K562 (cell line): Measurements from ENCODE around the gene RHEBL1. TPM values are rescaled to one million over a fixed set of nuclear protein-coding genes. Genes with fewer than 3 reads are reported as not detected.
A peak's percentile ranks its signal among the peaks of the same experiment; 100 is the strongest.

Source experiments
- ATAC-seq: fragments of 200-7000 bp; cut with Tn5 transposase; 3 replicates; pipeline ENCODE4 v1.9.1; 2020; ENCODE audit warnings: moderate library complexity
- BruUV-seq: library from RNA; stranded (reverse); fragments of 400-500 nt; replicated peaks from 2 replicates; lab custom pipeline; 2021; lab: Mats Ljungman, UMichigan
- CTCF ChIA-PET: fragments of 300-600 bp; formaldehyde crosslinking; extraction: SDS; loops from one replicate; lab custom pipeline; 2021; ENCODE audit warnings: low intra/inter-chr PET ratio; lab: Yijun Ruan, JAX
- POLR2A ChIA-PET: fragments of 300-600, 350-650 bp; sonication (Branson Sonifier 250); formaldehyde crosslinking; extraction: SDS; loops from one replicate; lab custom pipeline; 2021; ENCODE audit warnings: antibody characterized with exemption, inconsistent platforms; lab: Yijun Ruan, JAX
- DNase-seq, 4 experiments: peaks; one replicate each; pipeline versions ENCODE4 v3.0.0 to v3.0.0-alpha.2; 2011 to 2018; ENCODE audit warnings: low spot score in 3 of 4, mixed read lengths in 3 of 4; ENCODE audit errors: extremely low read depth in 1 of 4
- FAIRE-seq: peaks from 2 replicates; lab custom pipeline; 2011; peaks lifted over from hg19 to GRCh38; lab: Jason Lieb, UNC
- H2AFZ ChIP-seq: 2 replicates; pipeline ENCODE4 v1.6.0; 2011; ENCODE audit warnings: low read depth, low read length, control low read depth, inconsistent platforms
- H3K27ac ChIP-seq: fragments of 200-600 bp; 3 replicates; pipeline ENCODE4 v1.8.0; 2011; ENCODE audit warnings: low read depth, mild to moderate bottlenecking, control low read depth, inconsistent platforms, low read length, moderate library complexity, mixed read lengths; ENCODE audit errors: extremely low read depth
- H3K27me3 ChIP-seq, 2 experiments: fragments of 300-600 bp in 1 of 2; 2 replicates in 1 of 2; 3 replicates in 1 of 2; pipeline versions ENCODE4 v1.6.0 to v1.8.0; 2011; ENCODE audit warnings: inconsistent platforms in 2 of 2, low read length in 2 of 2, mild to moderate bottlenecking in 1 of 2, mixed read lengths in 1 of 2, moderate library complexity in 1 of 2; ENCODE audit not compliant: control insufficient read depth in 2 of 2, insufficient read depth in 2 of 2
- H3K36me3 ChIP-seq: fragments of 300-600 bp; 3 replicates; pipeline ENCODE4 v1.8.0; 2011; ENCODE audit warnings: mild to moderate bottlenecking, low read length, inconsistent platforms; ENCODE audit not compliant: control insufficient read depth, insufficient read depth
- H3K4me1 ChIP-seq, 2 experiments: fragments of 200-600 bp in 1 of 2; replicated peaks in 1 of 2; 2 replicates in 1 of 2; 3 replicates in 1 of 2; pipeline versions ENCODE4 v1.5.1 to v1.8.0; 2011; ENCODE audit warnings: inconsistent platforms in 2 of 2, low read length in 2 of 2, mild to moderate bottlenecking in 1 of 2, mixed read lengths in 1 of 2, moderate library complexity in 1 of 2; ENCODE audit not compliant: control insufficient read depth in 2 of 2, insufficient read depth in 2 of 2
- H3K4me2 ChIP-seq: 2 replicates; pipeline ENCODE4 v1.6.1; 2011; ENCODE audit warnings: low read length, control low read depth, inconsistent platforms, mixed read lengths; ENCODE audit not compliant: insufficient read depth
- H3K4me3 ChIP-seq: fragments of 200-600 bp; sonication (generic), shearing (Covaris generic); 2 replicates; pipeline ENCODE4 v1.5.1; 2016; ENCODE audit warnings: control low read depth, inconsistent platforms
- H3K79me2 ChIP-seq: fragments of 200-600 bp; 3 replicates; pipeline ENCODE4 v1.8.0; 2011; ENCODE audit warnings: low read length, inconsistent platforms; ENCODE audit not compliant: control insufficient read depth, insufficient read depth
- H3K9ac ChIP-seq, 2 experiments: 2 replicates each; pipeline versions ENCODE4 v1.6.0 to v1.6.1; 2011; ENCODE audit warnings: low read depth in 2 of 2, low read length in 2 of 2, control low read depth in 1 of 2, inconsistent platforms in 1 of 2, mild to moderate bottlenecking in 1 of 2, mixed read lengths in 1 of 2; ENCODE audit not compliant: insufficient read depth in 1 of 2
- H3K9me1 ChIP-seq: one replicate; pipeline ENCODE4 v1.6.0; 2011; ENCODE audit warnings: inconsistent platforms, mild to moderate bottlenecking, low read length, moderate library complexity; ENCODE audit not compliant: control insufficient read depth, insufficient read depth
- H3K9me3 ChIP-seq: replicated peaks from 2 replicates; pipeline ENCODE4 v1.5.1; 2011; ENCODE audit warnings: low read depth, low read length, inconsistent platforms; ENCODE audit not compliant: control insufficient read depth, insufficient read depth
- H4K20me1 ChIP-seq: replicated peaks from 2 replicates; pipeline ENCODE4 v1.6.1; 2011; ENCODE audit warnings: low read length, inconsistent platforms, mixed read lengths; ENCODE audit not compliant: control insufficient read depth, insufficient read depth
- DMBX1 ChIP-seq: fragments of 250-450 bp; sonication (Bioruptor Pico); IDR thresholded peaks from 2 replicates; pipeline ENCODE4 v1.8.0; 2022; ENCODE audit warnings: inconsistent platforms, mild to moderate bottlenecking, moderate library complexity, borderline replicate concordance
- GABPA ChIP-seq: fragments of 200-800 bp; sonication (Bioruptor generic); conservative IDR thresholded peaks from 2 replicates; pipeline ENCODE4 v1.6.1; 2016; ENCODE audit warnings: low read depth, missing genetic modification characterization, missing compliant biosample characterization
- HDAC1 ChIP-seq, 2 experiments: fragments of 450-650 bp; IDR thresholded peaks; 2 replicates each; pipeline ENCODE4 v1.6.1; 2016 to 2017; ENCODE audit warnings: inconsistent platforms in 1 of 2, mild to moderate bottlenecking in 1 of 2, moderate library complexity in 1 of 2
- PCBP2 ChIP-seq: fragments of 200-400 bp; formaldehyde crosslinking; IDR thresholded peaks from 2 replicates; pipeline ENCODE4 v1.6.1; 2018; ENCODE audit warnings: low read length, low read depth, mild to moderate bottlenecking, moderate library complexity; ENCODE audit not compliant: poor library complexity, severe bottlenecking
- SOX6 ChIP-seq: fragments of 450-650 bp; IDR thresholded peaks from 2 replicates; pipeline ENCODE4 v1.6.1; 2014; ENCODE audit warnings: mild to moderate bottlenecking
- U2AF2 ChIP-seq: fragments of 200-400 bp; formaldehyde crosslinking; optimal IDR thresholded peaks from 2 replicates; pipeline ENCODE3; 2017; ENCODE audit warnings: low read depth, mild to moderate bottlenecking, low read length
- ZC3H4 ChIP-seq: sonication (generic); formaldehyde crosslinking; IDR thresholded peaks from 2 replicates; pipeline ENCODE4 v1.9.0; 2021; ENCODE audit warnings: missing genetic modification reagents, borderline replicate concordance
- ZFX ChIP-seq: sonication (generic); formaldehyde crosslinking; IDR thresholded peaks from 2 replicates; pipeline ENCODE4 v1.8.0; 2022; ENCODE audit warnings: mild to moderate bottlenecking, missing genetic modification reagents, moderate library complexity
- ZNF121 ChIP-seq: sonication (generic); formaldehyde crosslinking; conservative IDR thresholded peaks from 2 replicates; pipeline ENCODE4 v1.8.0; 2022; ENCODE audit warnings: missing genetic modification reagents
- ZNF124 ChIP-seq: sonication (generic); formaldehyde crosslinking; IDR thresholded peaks from 2 replicates; pipeline ENCODE4 v1.8.1; 2022; ENCODE audit warnings: missing genetic modification reagents
- ZNF23 ChIP-seq: fragments of 250-450 bp; sonication (Bioruptor Pico); IDR thresholded peaks from 2 replicates; pipeline ENCODE4 v1.4.0; 2020; ENCODE audit warnings: mild to moderate bottlenecking
- WGBS: fragments of 100-300 bp; shearing (Covaris generic); methylation state at CpG from one replicate; pipeline ENCODE4 v1.1.6; 2016; ENCODE audit warnings: low coverage, mixed read lengths; ENCODE audit not compliant: insufficient coverage; ENCODE audit errors: missing lambda C conversion rate; 5-methylcytosine and 5-hydroxymethylcytosine counted together
- in situ Hi-C: fragments of 300-500 bp; cut with MboI; formaldehyde crosslinking; loops from 4 replicates; pipeline ENCODE4 v1.15.0; 2018; ENCODE audit warnings: inconsistent platforms, mixed read lengths
- intact Hi-C: fragments of 100-400 bp; cut with micrococcal nuclease; formaldehyde crosslinking; loops from 2 replicates; pipeline ENCODE4 v1.14.2; 2022
- polyA plus RNA-seq, 8 experiments: library from polyadenylated mRNA; depleted of rRNA in 4 of 8; stranded (reverse) in 5 of 8; unstranded in 3 of 8; fragments of >200 nt; fragmentation: Nextera tagmentation in 2 of 8; fragmentation: Illumina TruSeq in 1 of 8; extraction: Ambion mirVana in 2 of 8; extraction: Trizol in 1 of 8; gene quantifications; 2 replicates each; pipeline versions ENCODE4 v1.2.1 to v1.2.3, GENCODE V29; 2011 to 2014; ENCODE audit warnings: inconsistent platforms in 1 of 8, missing spikeins in 1 of 8
- total RNA-seq, 7 experiments: library from RNA; depleted of rRNA in 6 of 7; stranded (reverse); fragments of >200 nt in 6 of 7; fragmentation: Illumina TruSeq in 2 of 7; extraction: Trizol in 2 of 7; gene quantifications; 2 replicates each; pipeline versions ENCODE4 v1.2.1 to v1.2.3, GENCODE V29; 2011 to 2021; ENCODE audit warnings: low replicate concordance in 1 of 7
- TF ChIP-seq, protein P1 (sequence below): sonication (generic); formaldehyde crosslinking; IDR thresholded peaks from 2 replicates; pipeline ENCODE4 v1.9.0; 2022; ENCODE audit warnings: mild to moderate bottlenecking, missing genetic modification reagents
- TF ChIP-seq, protein P2 (sequence below): sonication (generic); formaldehyde crosslinking; IDR thresholded peaks from 2 replicates; pipeline ENCODE4 v1.8.1; 2023; ENCODE audit warnings: mild to moderate bottlenecking, missing genetic modification reagents
- TF ChIP-seq, protein P3 (sequence below): fragments of 250-450 bp; sonication (Bioruptor Pico); IDR thresholded peaks from 2 replicates; pipeline ENCODE4 v1.8.0; 2022; ENCODE audit warnings: inconsistent platforms
- TF ChIP-seq, protein P4 (sequence below): fragments of 250-450 bp; sonication (Bioruptor Pico); IDR thresholded peaks from 2 replicates; pipeline ENCODE4 v1.8.0; 2022; ENCODE audit warnings: moderate library complexity, mild to moderate bottlenecking, inconsistent platforms

The RHEBL1 gene
- total and polyA plus RNA-seq, 9 of the 15 experiments (the other 6 are each of a cell fraction or from before 2014, with no cell fraction given) = 4.3 to 36.1 (median 8.2) TPM

DNA sequence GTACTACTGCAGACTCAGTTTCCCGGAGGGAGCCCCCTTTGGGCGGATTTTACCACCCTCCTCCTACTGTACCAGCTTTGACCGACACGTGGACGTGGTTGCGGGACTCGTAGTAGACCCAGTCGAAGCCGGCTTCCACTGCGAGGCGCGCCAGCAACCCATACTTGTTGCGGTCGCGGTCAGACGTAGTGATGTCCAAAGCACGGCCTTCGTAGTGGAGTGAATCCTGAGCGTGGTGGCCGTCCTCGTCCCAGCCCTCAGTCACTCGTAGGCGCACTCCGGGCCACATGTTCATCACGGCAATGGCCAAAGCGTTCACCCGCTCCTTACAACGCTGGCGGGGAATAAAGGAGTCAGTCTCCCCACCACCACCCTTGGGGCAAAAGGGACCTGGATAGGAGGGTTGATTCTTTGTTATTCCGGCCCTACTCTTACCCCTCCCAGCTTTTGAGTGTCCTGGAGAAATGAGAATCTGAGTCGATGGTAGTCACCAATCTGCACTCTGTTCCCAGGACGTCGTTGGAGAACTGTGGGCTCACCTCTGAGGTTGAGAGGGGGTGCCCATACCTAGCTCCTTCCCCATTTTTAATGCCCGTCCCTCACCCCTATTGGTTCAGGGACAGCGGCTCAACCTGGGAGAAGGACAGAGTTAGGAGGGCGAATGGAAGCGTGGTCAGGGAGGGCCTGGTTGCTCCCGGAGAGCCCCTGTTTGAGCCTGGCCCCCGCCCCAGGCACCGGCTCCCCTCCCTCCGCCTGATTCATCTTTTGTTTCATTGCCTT lies 21.5 kb upstream of the RHEBL1 start:
- H3K9ac ChIP-seq = peak overlapping the region; percentile 65 to 85
- H4K20me1 ChIP-seq = no peaks in the 10 kb centered on the region
- H2AFZ ChIP-seq = peak overlapping the region; percentile 92; the same call in 1 of the 2 replicates
- in situ Hi-C loops (no loop called here), intact Hi-C loops (loop anchor here (2.0 kb wide), 1 partner anchor 40 kb away; the partner anchor contains the start of gene TUBA1B)
- peak in 1 of 4 experiments; percentile 31 for DNase-seq
- peaks cover 12% of the 10 kb centered on the region; the same call in 1 of the 3 replicates for H3K79me2 ChIP-seq
- no peaks in the 10 kb centered on the region for H3K9me1 ChIP-seq
- ChIA-PET CTCF (interaction anchor here (0.6 to 1.8 kb wide), 4 partner anchors 18 to 94 kb away, joined by 3 to 15 read pairs (median 4); no protein-coding TSS in a partner anchor), POLR2A (interaction anchor here (1.2 to 6.6 kb wide), 10 partner anchors 9 to 175 kb away, joined by 3 to 103 read pairs (median 10); partner anchors contain the start of genes LMBR1L, RHEBL1, TUBA1B and TUBA1C)
- H3K27ac ChIP-seq = peak overlapping the region; percentile 91
- 69% methylated on average over 35 of the region's 41 CpGs for WGBS
- H3K27me3 ChIP-seq = no peaks in the 10 kb centered on the region
- H3K4me2 ChIP-seq = peak overlapping the region; percentile 81
- H3K4me3 ChIP-seq = peak overlapping the region; percentile 26; the same call in 1 of the 2 replicates
- no peaks in the 10 kb centered on the region for H3K9me3 ChIP-seq
- ATAC-seq = no peak
- peaks cover 73 to 74% of the 10 kb centered on the region in 2 experiments for H3K4me1 ChIP-seq
- FAIRE-seq = no peak
- no peaks in the 10 kb centered on the region for H3K36me3 ChIP-seq
- BruUV-seq = no TSS peak
- no peak for TF ChIP-seq GABPA (tag)
- TF ChIP-seq PCBP2 = no peak
- no peak for TF ChIP-seq SOX6
- no peak for TF ChIP-seq DMBX1 (CRISPR knock-in tag)
- TF ChIP-seq, protein P1, sequence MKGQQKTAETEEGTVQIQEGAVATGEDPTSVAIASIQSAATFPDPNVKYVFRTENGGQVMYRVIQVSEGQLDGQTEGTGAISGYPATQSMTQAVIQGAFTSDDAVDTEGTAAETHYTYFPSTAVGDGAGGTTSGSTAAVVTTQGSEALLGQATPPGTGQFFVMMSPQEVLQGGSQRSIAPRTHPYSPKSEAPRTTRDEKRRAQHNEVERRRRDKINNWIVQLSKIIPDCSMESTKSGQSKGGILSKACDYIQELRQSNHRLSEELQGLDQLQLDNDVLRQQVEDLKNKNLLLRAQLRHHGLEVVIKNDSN (CRISPR knock-in tag) = peak; percentile 36; the same call in 1 of the 2 replicates
- TF ChIP-seq HDAC1 (IDR thresholded peaks at IDR 0.05) = no peak
- TF ChIP-seq ZC3H4 = no peak
- TF ChIP-seq ZFX (CRISPR knock-in tag) = peak; percentile 27; the same call in 1 of the 2 replicates
- TF ChIP-seq U2AF2 = no peak
- TF ChIP-seq, protein P2, sequence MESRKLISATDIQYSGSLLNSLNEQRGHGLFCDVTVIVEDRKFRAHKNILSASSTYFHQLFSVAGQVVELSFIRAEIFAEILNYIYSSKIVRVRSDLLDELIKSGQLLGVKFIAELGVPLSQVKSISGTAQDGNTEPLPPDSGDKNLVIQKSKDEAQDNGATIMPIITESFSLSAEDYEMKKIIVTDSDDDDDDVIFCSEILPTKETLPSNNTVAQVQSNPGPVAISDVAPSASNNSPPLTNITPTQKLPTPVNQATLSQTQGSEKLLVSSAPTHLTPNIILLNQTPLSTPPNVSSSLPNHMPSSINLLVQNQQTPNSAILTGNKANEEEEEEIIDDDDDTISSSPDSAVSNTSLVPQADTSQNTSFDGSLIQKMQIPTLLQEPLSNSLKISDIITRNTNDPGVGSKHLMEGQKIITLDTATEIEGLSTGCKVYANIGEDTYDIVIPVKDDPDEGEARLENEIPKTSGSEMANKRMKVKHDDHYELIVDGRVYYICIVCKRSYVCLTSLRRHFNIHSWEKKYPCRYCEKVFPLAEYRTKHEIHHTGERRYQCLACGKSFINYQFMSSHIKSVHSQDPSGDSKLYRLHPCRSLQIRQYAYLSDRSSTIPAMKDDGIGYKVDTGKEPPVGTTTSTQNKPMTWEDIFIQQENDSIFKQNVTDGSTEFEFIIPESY (CRISPR knock-in tag) = peak; percentile 95
- no peak for TF ChIP-seq ZNF121 (CRISPR knock-in tag)
- TF ChIP-seq ZNF124 (CRISPR knock-in tag) = no peak
- no peak for TF ChIP-seq ZNF23 (CRISPR knock-in tag)
- TF ChIP-seq, protein P3, sequence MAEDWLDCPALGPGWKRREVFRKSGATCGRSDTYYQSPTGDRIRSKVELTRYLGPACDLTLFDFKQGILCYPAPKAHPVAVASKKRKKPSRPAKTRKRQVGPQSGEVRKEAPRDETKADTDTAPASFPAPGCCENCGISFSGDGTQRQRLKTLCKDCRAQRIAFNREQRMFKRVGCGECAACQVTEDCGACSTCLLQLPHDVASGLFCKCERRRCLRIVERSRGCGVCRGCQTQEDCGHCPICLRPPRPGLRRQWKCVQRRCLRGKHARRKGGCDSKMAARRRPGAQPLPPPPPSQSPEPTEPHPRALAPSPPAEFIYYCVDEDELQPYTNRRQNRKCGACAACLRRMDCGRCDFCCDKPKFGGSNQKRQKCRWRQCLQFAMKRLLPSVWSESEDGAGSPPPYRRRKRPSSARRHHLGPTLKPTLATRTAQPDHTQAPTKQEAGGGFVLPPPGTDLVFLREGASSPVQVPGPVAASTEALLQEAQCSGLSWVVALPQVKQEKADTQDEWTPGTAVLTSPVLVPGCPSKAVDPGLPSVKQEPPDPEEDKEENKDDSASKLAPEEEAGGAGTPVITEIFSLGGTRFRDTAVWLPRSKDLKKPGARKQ (CRISPR knock-in tag) = peak; percentile 93; the same call in 1 of the 2 replicates
- TF ChIP-seq, protein P4, sequence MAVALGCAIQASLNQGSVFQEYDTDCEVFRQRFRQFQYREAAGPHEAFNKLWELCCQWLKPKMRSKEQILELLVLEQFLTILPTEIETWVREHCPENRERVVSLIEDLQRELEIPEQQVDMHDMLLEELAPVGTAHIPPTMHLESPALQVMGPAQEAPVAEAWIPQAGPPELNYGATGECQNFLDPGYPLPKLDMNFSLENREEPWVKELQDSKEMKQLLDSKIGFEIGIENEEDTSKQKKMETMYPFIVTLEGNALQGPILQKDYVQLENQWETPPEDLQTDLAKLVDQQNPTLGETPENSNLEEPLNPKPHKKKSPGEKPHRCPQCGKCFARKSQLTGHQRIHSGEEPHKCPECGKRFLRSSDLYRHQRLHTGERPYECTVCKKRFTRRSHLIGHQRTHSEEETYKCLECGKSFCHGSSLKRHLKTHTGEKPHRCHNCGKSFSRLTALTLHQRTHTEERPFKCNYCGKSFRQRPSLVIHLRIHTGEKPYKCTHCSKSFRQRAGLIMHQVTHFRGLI (CRISPR knock-in tag) = no peak
